SK-N-SH (cell line): ENCODE results near the gene KRT24.

Source experiments
- EP300 ChIP-seq, 2 experiments: IDR thresholded peaks; 2 replicates each; pipeline versions ENCODE4 v1.4.0 to v1.6.1; 2012; ENCODE audit warnings: borderline replicate concordance in 1 of 2, low read depth in 1 of 2, low read length in 1 of 2
- GABPA ChIP-seq: IDR thresholded peaks from 2 replicates; pipeline ENCODE4 v1.4.0; 2012; ENCODE audit warnings: low read depth, mild to moderate bottlenecking
- SMC3 ChIP-seq: IDR thresholded peaks from 2 replicates; pipeline ENCODE4 v1.6.1; 2012; ENCODE audit warnings: low read depth, low read length, improper control_type of control experiment
- TF ChIP-seq, protein P1 (sequence below): fragments of 200-600 bp; sonication (generic); IDR thresholded peaks from 2 replicates; pipeline ENCODE4 v1.6.1; 2017; ENCODE audit warnings: antibody characterized with exemption, mild to moderate bottlenecking, moderate library complexity

DNA sequence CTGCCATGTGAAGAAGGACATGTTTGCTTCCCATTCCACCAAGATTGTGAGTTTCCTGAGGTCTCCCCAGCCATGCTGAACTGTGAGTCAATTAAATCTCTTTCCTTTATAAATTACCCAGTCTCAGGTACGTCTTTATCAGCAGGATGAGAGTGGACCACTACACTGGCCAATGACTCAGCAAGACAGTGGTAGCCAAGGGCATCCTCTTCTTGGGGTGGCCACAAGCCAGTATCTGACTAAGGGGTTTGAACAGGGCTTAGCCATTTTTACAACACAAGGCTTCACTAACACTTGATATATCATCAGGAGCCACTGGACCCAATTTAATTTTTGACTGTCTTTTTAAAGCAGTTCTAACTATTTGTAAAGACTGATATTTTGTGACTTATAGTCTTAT lies 21.1 kb upstream of the KRT24 start:
- TF ChIP-seq EP300 (IDR thresholded peaks at IDR 0.05; ENCODE audit: borderline replicate concordance in 1 of 2, low read depth in 1 of 2, low read length in 1 of 2) (no peak), GABPA (no peak), SMC3 (no peak)
- TF ChIP-seq, protein P1, sequence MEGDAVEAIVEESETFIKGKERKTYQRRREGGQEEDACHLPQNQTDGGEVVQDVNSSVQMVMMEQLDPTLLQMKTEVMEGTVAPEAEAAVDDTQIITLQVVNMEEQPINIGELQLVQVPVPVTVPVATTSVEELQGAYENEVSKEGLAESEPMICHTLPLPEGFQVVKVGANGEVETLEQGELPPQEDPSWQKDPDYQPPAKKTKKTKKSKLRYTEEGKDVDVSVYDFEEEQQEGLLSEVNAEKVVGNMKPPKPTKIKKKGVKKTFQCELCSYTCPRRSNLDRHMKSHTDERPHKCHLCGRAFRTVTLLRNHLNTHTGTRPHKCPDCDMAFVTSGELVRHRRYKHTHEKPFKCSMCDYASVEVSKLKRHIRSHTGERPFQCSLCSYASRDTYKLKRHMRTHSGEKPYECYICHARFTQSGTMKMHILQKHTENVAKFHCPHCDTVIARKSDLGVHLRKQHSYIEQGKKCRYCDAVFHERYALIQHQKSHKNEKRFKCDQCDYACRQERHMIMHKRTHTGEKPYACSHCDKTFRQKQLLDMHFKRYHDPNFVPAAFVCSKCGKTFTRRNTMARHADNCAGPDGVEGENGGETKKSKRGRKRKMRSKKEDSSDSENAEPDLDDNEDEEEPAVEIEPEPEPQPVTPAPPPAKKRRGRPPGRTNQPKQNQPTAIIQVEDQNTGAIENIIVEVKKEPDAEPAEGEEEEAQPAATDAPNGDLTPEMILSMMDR: no peak
